ENCODE measurements around the gene IFT74.
"Not testable (repeated sequence)": the region's sequence is repeated elsewhere in the genome, so short reads cannot be mapped to it uniquely, and the experiment has no call there.

IFT74 gene

GRCh38 chr9:27086818-27087680 lies 130.8 kb downstream of the IFT74 start:
- Mint-ChIP-seq H3K4me3 (no peak overlapping the region), H3K4me1 (no peaks in the 10 kb centered on the region), H3K27me3 (no peaks in the 10 kb centered on the region), H3K27ac (no peak overlapping the region), H3K9me3 (no peaks in the 10 kb centered on the region)
- DNase-seq, result no peak
- ATAC-seq, result no peak

GRCh38 chr9:27088981-27089380 lies 132.8 kb downstream of the IFT74 start:
- no peak overlapping the region for H3K4me3 Mint-ChIP-seq
- H3K9me3 Mint-ChIP-seq, result no peaks in the 10 kb centered on the region
- DNase-seq (no peak), ATAC-seq (no peak)
- peaks cover 5% of the 10 kb centered on the region for H3K27me3 Mint-ChIP-seq
- no peak overlapping the region for H3K27ac Mint-ChIP-seq
- H3K4me1 Mint-ChIP-seq, result peaks cover 8% of the 10 kb centered on the region

- Mint-ChIP-seq H3K9me3 (no peaks in the 10 kb centered on the region), H3K4me3 (no peak overlapping the region), H3K27me3 (peaks cover 5% of the 10 kb centered on the region), H3K4me1 (peaks cover 8% of the 10 kb centered on the region), H3K27ac (no peak overlapping the region)
- no peak for ATAC-seq
- no peak for DNase-seq
Observed at GRCh38 chr9:27089706-27090105, 133.5 kb downstream of the IFT74 start.

DNA sequence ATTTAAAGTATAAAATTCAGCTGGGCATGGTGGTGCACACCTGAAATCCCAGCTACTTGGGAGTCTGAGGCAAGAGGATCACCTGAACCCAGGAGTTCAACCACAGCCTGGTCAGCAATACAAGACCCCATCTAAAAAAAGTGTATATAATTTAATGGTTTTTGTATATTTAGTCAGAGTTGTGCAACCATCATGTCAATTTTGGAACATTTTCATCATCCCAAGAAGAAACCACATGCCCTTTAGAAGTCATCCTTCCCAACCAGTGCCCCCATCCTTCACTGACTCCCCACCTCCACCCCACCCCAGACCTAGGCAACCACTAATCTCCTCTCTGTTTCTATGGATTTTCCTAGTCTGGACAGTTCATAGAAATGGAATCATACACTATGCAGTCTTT lies 134.0 kb downstream of the IFT74 start:
- ATAC-seq (no peak), DNase-seq (no peak)
- H3K27me3 Mint-ChIP-seq, result peaks cover 5% of the 10 kb centered on the region
- H3K4me1 Mint-ChIP-seq, result peaks cover 8% of the 10 kb centered on the region
- no peak overlapping the region for H3K27ac Mint-ChIP-seq
- no peaks in the 10 kb centered on the region for H3K9me3 Mint-ChIP-seq
- no peak overlapping the region for H3K4me3 Mint-ChIP-seq

DNA sequence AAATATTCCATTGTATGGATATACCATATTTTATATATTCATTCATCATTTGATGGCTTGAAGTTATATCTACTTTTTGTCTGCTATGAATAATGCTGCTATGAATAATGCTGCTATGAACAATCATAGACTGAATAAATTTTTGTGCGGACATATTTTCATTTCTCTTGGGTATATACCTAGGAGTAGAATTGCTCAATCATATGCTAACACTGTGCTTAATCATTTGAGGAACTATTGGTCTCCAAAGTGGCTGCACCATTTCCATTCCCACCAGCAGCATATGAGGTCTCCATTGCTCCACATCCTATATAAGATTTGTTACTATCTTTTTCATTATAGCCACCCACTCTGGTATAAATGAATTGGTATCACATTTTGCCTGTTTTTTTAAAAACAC lies 134.5 kb downstream of the IFT74 start:
- ATAC-seq, result no peak
- H3K9me3 Mint-ChIP-seq, result no peaks in the 10 kb centered on the region
- H3K4me3 Mint-ChIP-seq, result no peak overlapping the region
- H3K4me1 Mint-ChIP-seq, result peaks cover 8% of the 10 kb centered on the region
- H3K27ac Mint-ChIP-seq, result no peak overlapping the region
- no peak for DNase-seq
- H3K27me3 Mint-ChIP-seq, result peaks cover 5% of the 10 kb centered on the region

DNA sequence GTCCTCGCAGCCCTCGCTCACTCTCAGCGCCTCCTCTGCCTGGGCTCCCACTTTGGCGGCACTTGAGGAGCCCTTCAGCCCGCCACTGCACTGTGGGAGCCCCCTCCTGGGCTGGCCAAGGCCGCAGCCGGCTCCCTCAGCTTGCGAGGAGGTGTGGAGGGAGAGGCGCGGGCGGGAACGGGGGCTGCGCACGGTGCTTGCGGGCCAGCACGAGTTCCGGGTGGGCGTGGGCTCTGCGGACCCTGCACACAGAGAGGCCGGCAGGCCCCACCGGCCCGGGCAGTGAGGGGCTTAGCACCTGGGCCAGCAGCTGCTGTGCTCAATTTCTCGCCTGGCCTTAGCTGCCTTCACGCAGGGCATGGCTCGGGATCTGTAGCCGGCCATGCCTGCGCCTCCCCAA lies 136.3 kb downstream of the IFT74 start:
- not testable (repeated sequence) for H3K9me3 Mint-ChIP-seq, H3K4me3 Mint-ChIP-seq, H3K4me1 Mint-ChIP-seq, H3K27ac Mint-ChIP-seq, DNase-seq, ATAC-seq, H3K27me3 Mint-ChIP-seq

- not testable (repeated sequence) for ATAC-seq, H3K4me1 Mint-ChIP-seq, H3K9me3 Mint-ChIP-seq, H3K27me3 Mint-ChIP-seq, H3K27ac Mint-ChIP-seq
- H3K4me3 Mint-ChIP-seq, result peak overlapping the region; percentile 17 to 50
- DNase-seq, result peak in 1 of 2 donors; percentile 2
Observed at GRCh38 chr9:27093384-27094067, 137.3 kb downstream of the IFT74 start.

GRCh38 chr9:27094640-27095298 lies 138.6 kb downstream of the IFT74 start:
- H3K4me3 Mint-ChIP-seq, result no peak overlapping the region
- DNase-seq (no peak), ATAC-seq (no peak)
- H3K4me1 Mint-ChIP-seq, result peaks cover 8% of the 10 kb centered on the region
- H3K9me3 Mint-ChIP-seq, result peaks cover 6% of the 10 kb centered on the region in 2 donors
- H3K27me3 Mint-ChIP-seq, result peaks cover 5% of the 10 kb centered on the region
- H3K27ac Mint-ChIP-seq, result no peak overlapping the region

DNA sequence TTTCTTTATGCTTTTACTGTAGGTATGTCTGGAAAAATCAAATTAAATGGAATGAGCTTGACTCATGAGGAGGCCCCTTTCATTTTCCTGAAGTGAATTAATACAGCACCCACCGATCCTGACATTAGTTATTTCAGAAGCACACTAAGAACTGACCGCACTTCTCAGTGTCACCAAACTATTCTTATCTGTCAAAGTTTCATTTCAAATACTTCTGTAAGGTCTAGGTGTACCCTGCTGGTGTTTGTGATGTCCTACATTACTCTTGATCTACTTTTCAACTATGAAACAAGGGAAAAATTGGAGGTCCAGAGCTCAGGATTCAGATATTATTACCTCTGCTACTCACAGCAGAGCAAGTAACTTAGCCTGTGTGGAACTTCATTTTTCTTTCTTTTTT lies 151.0 kb downstream of the IFT74 start:
- no peak for DNase-seq
- ATAC-seq, result no peak

DNA sequence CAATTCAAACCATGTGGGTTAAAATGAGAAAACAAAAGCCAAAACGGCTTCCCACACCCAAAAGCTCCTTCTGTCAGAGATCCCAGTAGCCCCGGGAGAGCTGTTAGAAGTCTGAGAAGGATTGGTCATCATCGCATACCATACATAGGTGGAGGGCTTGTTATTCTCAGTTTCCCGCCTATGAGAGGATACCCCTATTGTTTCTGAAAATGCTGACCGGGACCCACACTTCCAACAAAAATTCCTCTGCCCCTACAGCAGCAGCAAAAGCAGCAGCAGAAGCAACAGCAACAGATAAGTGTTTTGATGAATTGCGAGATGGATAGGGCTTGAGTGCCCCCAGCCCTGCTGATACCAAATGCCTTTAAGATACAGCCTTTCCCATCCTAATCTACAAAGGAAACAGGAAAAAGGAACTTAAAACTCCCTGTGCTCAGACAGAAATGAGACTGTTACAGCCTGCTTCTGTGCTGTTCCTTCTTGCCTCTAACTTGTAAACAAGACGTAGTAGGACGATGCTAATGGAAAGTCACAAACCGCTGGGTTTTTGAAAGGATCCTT lies 152.8 kb downstream of the IFT74 start, which contains the start of gene TEK:
TEK (plus strand) TSS at position 245 of the 561 bp plus-strand sequence. CDS start 366 bp downstream, outside the sequence.
- no peak for DNase-seq
- Mint-ChIP-seq H3K27ac (no peak within 1 kb of the TSS), H3K4me3 (no peak within 1 kb of the TSS), H3K4me1 (no peaks in the 10 kb centered on the region), H3K9me3 (peaks cover 0 to 7% of the 10 kb centered on the region in 2 donors), H3K27me3 (peaks cover 12% of the 10 kb centered on the region)
- no peak for ATAC-seq

More for the DNA sequence above, 151.0 kb downstream of the IFT74 start:
- Mint-ChIP-seq H3K27me3 (peaks cover 5% of the 10 kb centered on the region), H3K4me3 (no peak overlapping the region), H3K4me1 (no peaks in the 10 kb centered on the region), H3K9me3 (peaks cover 2 to 7% of the 10 kb centered on the region in 2 donors), H3K27ac (no peak overlapping the region)

GRCh38 chr9:27109621-27110020 lies 153.4 kb downstream of the IFT74 start:
- H3K4me1 Mint-ChIP-seq, result no peaks in the 10 kb centered on the region
- no peak overlapping the region for H3K27ac Mint-ChIP-seq
- H3K4me3 Mint-ChIP-seq, result no peak overlapping the region
- peaks cover 12% of the 10 kb centered on the region for H3K27me3 Mint-ChIP-seq
- no peak for ATAC-seq
- H3K9me3 Mint-ChIP-seq, result peaks cover 0 to 7% of the 10 kb centered on the region in 2 donors
- no peak for DNase-seq

DNA sequence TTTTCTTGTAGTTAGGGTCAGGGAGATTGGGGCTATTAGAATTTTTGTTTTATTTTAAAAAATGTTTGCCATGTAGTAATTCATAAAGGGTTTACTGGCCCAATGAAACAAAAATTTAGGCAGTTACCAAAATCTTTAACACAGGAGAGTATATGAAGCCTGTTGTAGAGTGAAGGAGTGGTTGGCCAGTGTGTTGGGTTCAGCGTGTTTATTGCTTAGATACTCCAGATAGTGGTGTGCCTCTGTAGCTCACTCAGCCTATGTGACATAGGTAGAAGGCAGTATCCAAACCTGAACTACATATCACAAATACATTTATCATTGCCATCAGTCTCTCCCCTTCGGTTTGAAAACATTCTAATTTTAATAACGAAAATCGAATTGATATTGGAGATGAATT lies 154.0 kb downstream of the IFT74 start:
- Mint-ChIP-seq H3K27ac (no peak overlapping the region), H3K27me3 (peaks cover 12% of the 10 kb centered on the region), H3K9me3 (peaks cover 0 to 7% of the 10 kb centered on the region in 2 donors), H3K4me3 (no peak overlapping the region), H3K4me1 (no peaks in the 10 kb centered on the region)
- DNase-seq, result no peak
- ATAC-seq, result no peak

- Mint-ChIP-seq H3K9me3 (no peaks in the 10 kb centered on the region), H3K4me3 (no peak overlapping the region), H3K27me3 (peaks cover 19% of the 10 kb centered on the region), H3K27ac (no peak overlapping the region), H3K4me1 (no peaks in the 10 kb centered on the region)
- ATAC-seq, result no peak
- no peak for DNase-seq
Observed at GRCh38 chr9:27112235-27112634, 156.0 kb downstream of the IFT74 start.

Data from stimulated activated naive CD8-positive, alpha-beta T cell treated with anti-CD3 and anti-CD28 coated beads, Interleukin-15, amount 100 ng/mL, for 72 hours (primary cell).